Fibroblast of lung (primary cell): ENCODE data around the gene KCNMA1.

Source experiments
- EZH2 ChIP-seq: IDR thresholded peaks from 2 replicates; pipeline ENCODE4 v1.5.1; 2012; ENCODE audit warnings: low read length, control low read depth, mild to moderate bottlenecking; ENCODE audit errors: missing control alignments
- TF ChIP-seq, protein P1 (sequence below), 2 donors: IDR thresholded peaks in 1 of 2; conservative IDR thresholded peaks in 1 of 2; 1 replicate in 1 of 2; 2 replicates in 1 of 2; pipeline ENCODE4 v1.5.1; 2011 to 2012; ENCODE audit warnings: low read length in 2 of 2, control low read depth in 1 of 2, inconsistent platforms in 1 of 2, low read depth in 1 of 2, mild to moderate bottlenecking in 1 of 2

DNA sequence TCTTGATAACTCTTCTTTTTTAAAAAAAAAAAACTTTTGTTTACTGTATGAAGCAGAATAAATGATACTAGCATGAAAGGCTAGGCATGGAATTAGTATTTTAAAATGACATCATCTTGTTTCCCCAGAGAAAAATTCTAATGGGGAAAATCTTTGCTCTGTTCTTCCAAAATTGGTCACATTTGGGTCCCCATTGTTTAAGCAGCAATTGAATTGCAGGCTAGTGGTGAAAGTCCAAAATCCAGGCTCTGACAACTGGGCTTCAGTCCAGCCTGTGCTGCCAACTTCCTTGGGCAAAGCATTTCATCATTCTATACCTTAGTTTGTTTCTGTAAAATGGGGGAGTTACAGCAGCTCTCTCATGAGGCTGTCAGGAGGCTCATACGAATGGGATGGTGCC is 726.4 kb downstream of the KCNMA1 start:
- TF ChIP-seq, protein P1, sequence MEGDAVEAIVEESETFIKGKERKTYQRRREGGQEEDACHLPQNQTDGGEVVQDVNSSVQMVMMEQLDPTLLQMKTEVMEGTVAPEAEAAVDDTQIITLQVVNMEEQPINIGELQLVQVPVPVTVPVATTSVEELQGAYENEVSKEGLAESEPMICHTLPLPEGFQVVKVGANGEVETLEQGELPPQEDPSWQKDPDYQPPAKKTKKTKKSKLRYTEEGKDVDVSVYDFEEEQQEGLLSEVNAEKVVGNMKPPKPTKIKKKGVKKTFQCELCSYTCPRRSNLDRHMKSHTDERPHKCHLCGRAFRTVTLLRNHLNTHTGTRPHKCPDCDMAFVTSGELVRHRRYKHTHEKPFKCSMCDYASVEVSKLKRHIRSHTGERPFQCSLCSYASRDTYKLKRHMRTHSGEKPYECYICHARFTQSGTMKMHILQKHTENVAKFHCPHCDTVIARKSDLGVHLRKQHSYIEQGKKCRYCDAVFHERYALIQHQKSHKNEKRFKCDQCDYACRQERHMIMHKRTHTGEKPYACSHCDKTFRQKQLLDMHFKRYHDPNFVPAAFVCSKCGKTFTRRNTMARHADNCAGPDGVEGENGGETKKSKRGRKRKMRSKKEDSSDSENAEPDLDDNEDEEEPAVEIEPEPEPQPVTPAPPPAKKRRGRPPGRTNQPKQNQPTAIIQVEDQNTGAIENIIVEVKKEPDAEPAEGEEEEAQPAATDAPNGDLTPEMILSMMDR (conservative IDR thresholded peaks at IDR 0.05 in 1 of 2, IDR thresholded peaks at IDR 0.05 in 1 of 2; ENCODE audit: low read depth in 1 of 2, low read length in 2 of 2) = no peak
- no peak for TF ChIP-seq EZH2
